Breast epithelium (tissue), 3 donors: ENCODE results near the gene SC5D.

Experiments
- POLR2A ChIP-seq: fragments of 450-650 bp; IDR thresholded peaks from one replicate; pipeline ENCODE4 v1.6.1; 2016; ENCODE audit warnings: antibody characterized with exemption, mild to moderate bottlenecking, moderate library complexity
- POLR2AphosphoS5 ChIP-seq, 3 donors: sonication (generic); formaldehyde crosslinking; IDR thresholded peaks; one replicate each; pipeline ENCODE4 v1.6.1; 2017; ENCODE audit warnings: antibody characterized with exemption in 3 of 3
- TF ChIP-seq, protein P1 (sequence below), 3 donors: fragments of 450-650 bp; IDR thresholded peaks; one replicate each; pipeline ENCODE4 v1.5.1; 2016 to 2017; ENCODE audit warnings: antibody characterized with exemption in 3 of 3, mild to moderate bottlenecking in 3 of 3, moderate library complexity in 3 of 3

DNA sequence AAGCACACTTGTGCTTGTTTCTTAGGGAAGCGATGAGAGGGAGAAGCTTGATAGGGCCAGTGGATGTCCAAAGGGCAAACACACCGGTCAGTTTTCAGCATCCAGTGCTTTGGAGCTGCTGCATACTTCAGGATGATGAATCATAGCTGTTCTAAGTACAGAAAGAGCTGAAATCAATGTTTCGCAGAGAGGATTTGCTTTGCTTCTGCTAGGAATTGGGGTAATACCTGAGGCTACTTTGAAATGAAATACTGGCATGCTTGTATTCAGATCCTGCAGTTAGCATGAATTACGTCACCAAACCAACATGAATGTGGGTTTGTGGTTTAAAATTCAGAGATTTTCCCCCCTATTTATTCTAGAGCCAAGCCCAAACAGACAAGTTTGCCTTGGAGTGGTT is 41.7 kb upstream of the SC5D start:
- TF ChIP-seq POLR2AphosphoS5 (IDR thresholded peaks at IDR 0.05) = no peak
- TF ChIP-seq, protein P1, sequence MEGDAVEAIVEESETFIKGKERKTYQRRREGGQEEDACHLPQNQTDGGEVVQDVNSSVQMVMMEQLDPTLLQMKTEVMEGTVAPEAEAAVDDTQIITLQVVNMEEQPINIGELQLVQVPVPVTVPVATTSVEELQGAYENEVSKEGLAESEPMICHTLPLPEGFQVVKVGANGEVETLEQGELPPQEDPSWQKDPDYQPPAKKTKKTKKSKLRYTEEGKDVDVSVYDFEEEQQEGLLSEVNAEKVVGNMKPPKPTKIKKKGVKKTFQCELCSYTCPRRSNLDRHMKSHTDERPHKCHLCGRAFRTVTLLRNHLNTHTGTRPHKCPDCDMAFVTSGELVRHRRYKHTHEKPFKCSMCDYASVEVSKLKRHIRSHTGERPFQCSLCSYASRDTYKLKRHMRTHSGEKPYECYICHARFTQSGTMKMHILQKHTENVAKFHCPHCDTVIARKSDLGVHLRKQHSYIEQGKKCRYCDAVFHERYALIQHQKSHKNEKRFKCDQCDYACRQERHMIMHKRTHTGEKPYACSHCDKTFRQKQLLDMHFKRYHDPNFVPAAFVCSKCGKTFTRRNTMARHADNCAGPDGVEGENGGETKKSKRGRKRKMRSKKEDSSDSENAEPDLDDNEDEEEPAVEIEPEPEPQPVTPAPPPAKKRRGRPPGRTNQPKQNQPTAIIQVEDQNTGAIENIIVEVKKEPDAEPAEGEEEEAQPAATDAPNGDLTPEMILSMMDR (IDR thresholded peaks at IDR 0.05) = no peak
- no peak for TF ChIP-seq POLR2A
